Endothelial cell of umbilical vein (primary cell): Measurements from ENCODE around the gene MINDY4B.

Source experiments
- CTCF ChIP-seq, 2 donors: IDR thresholded peaks; 1 replicate in 1 of 2; 2 replicates in 1 of 2; pipeline ENCODE4 v1.5.1; 2011; ENCODE audit warnings: low read length in 2 of 2, mild to moderate bottlenecking in 2 of 2, moderate library complexity in 2 of 2, control low read depth in 1 of 2, inconsistent platforms in 1 of 2, low read depth in 1 of 2; ENCODE audit not compliant: insufficient read depth in 1 of 2; ENCODE audit errors: extremely low read depth in 1 of 2
- POLR2A ChIP-seq: IDR thresholded peaks from 2 replicates; pipeline ENCODE4 v1.6.1; 2012; ENCODE audit warnings: low read depth, mild to moderate bottlenecking, control low read depth, low read length

- TF ChIP-seq POLR2A (no peak), CTCF (IDR thresholded peaks at IDR 0.05; ENCODE audit: extremely low read depth in 1 of 2, insufficient read depth in 1 of 2, low read depth in 1 of 2, low read length in 2 of 2) (no peak)
Observed at GRCh38 chr3:150874666-150875219, 30.5 kb downstream of the MINDY4B start.
